Liver (tissue), 9 donors: ENCODE data around the gene LRRC63. TPM values are rescaled to one million over a fixed set of nuclear protein-coding genes. Genes with fewer than 3 reads are reported as not detected.

Experiments used
- DNase-seq: peaks from one replicate; pipeline ENCODE4 v3.0.0-alpha.2; 2017; ENCODE audit warnings: low spot score
- H3K27ac ChIP-seq, 2 donors: one replicate each; pipeline ENCODE4 v1.7.0; 2013; ENCODE audit warnings: inconsistent platforms in 2 of 2, low read length in 2 of 2, control low read depth in 1 of 2, low read depth in 1 of 2, mild to moderate bottlenecking in 1 of 2
- H3K27me3 ChIP-seq, 4 donors: one replicate each; pipeline versions ENCODE4 v1.6.1 to v1.7.0; 2013; ENCODE audit warnings: low read length in 3 of 4, inconsistent platforms in 1 of 4, mild to moderate bottlenecking in 1 of 4, moderate library complexity in 1 of 4; ENCODE audit not compliant: control insufficient read depth in 4 of 4, insufficient read depth in 4 of 4
- H3K36me3 ChIP-seq, 4 donors: one replicate each; pipeline versions ENCODE4 v1.6.1 to v1.7.0; 2013; ENCODE audit warnings: low read length in 3 of 4, mild to moderate bottlenecking in 3 of 4, low read depth in 1 of 4, moderate library complexity in 1 of 4; ENCODE audit not compliant: control insufficient read depth in 4 of 4, insufficient read depth in 3 of 4
- H3K4me1 ChIP-seq, 4 donors: one replicate each; pipeline versions ENCODE4 v1.6.1 to v1.7.0; 2013; ENCODE audit warnings: low read length in 3 of 4, mild to moderate bottlenecking in 3 of 4, moderate library complexity in 1 of 4; ENCODE audit not compliant: control insufficient read depth in 4 of 4, insufficient read depth in 4 of 4
- H3K4me3 ChIP-seq, 3 donors: one replicate each; pipeline versions ENCODE4 v1.6.1 to v1.7.0; 2013; ENCODE audit warnings: low read length in 3 of 3, control low read depth in 1 of 3, low read depth in 1 of 3, mild to moderate bottlenecking in 1 of 3
- H3K9ac ChIP-seq, 2 donors: one replicate each; pipeline ENCODE4 v1.7.0; 2013; ENCODE audit warnings: low read length in 2 of 2, mild to moderate bottlenecking in 2 of 2, moderate library complexity in 2 of 2, control low read depth in 1 of 2, low read depth in 1 of 2
- H3K9me3 ChIP-seq, 4 donors: one replicate each; pipeline versions ENCODE4 v1.6.1 to v1.7.0; 2013; ENCODE audit warnings: low read length in 3 of 4; ENCODE audit not compliant: control insufficient read depth in 4 of 4
- ATF3 ChIP-seq: IDR thresholded peaks from 2 replicates; pipeline ENCODE4 v1.6.1; 2016; ENCODE audit warnings: antibody characterized with exemption
- CTCF ChIP-seq: fragments of 150-350 bp; IDR thresholded peaks from 2 replicates; pipeline ENCODE4 v1.5.1; 2017; ENCODE audit warnings: improper control_type of control experiment, low read depth, low read length; ENCODE audit not compliant: missing input control
- EGR1 ChIP-seq, 2 donors: IDR thresholded peaks; 2 replicates each; pipeline ENCODE4 v1.6.1; 2016 to 2018; ENCODE audit warnings: antibody characterized with exemption in 2 of 2, low read depth in 2 of 2
- FOXA1 ChIP-seq: IDR thresholded peaks from 2 replicates; pipeline ENCODE4 v1.6.1; 2016; ENCODE audit warnings: antibody characterized with exemption
- FOXA2 ChIP-seq: IDR thresholded peaks from 2 replicates; pipeline ENCODE4 v1.6.1; 2016; ENCODE audit warnings: antibody characterized with exemption
- GABPA ChIP-seq, 2 donors: IDR thresholded peaks in 1 of 2; conservative IDR thresholded peaks in 1 of 2; 2 replicates each; pipeline ENCODE4 v1.6.1; 2016; ENCODE audit warnings: antibody characterized with exemption in 2 of 2, mild to moderate bottlenecking in 1 of 2, moderate library complexity in 1 of 2
- HNF4A ChIP-seq, 2 donors: conservative IDR thresholded peaks; 2 replicates each; pipeline ENCODE4 v1.6.1; 2016; ENCODE audit warnings: antibody characterized with exemption in 2 of 2, mild to moderate bottlenecking in 2 of 2
- JUND ChIP-seq, 2 donors: IDR thresholded peaks; 2 replicates each; pipeline ENCODE4 v1.6.1; 2016; ENCODE audit warnings: antibody characterized with exemption in 2 of 2
- NR2F2 ChIP-seq: IDR thresholded peaks from 2 replicates; pipeline ENCODE4 v1.6.1; 2016; ENCODE audit warnings: antibody characterized with exemption
- RAD21 ChIP-seq, 2 donors: IDR thresholded peaks; 2 replicates each; pipeline ENCODE4 v1.6.1; 2016; ENCODE audit warnings: antibody characterized with exemption in 2 of 2, mild to moderate bottlenecking in 2 of 2
- RXRA ChIP-seq, 2 donors: IDR thresholded peaks; 2 replicates each; pipeline ENCODE4 v1.6.1; 2017 to 2018; ENCODE audit warnings: antibody characterized with exemption in 2 of 2, mild to moderate bottlenecking in 1 of 2
- SP1 ChIP-seq: IDR thresholded peaks from 2 replicates; pipeline ENCODE4 v1.6.1; 2018; ENCODE audit warnings: antibody characterized with exemption, mild to moderate bottlenecking
- TAF1 ChIP-seq: conservative IDR thresholded peaks from 2 replicates; pipeline ENCODE4 v1.6.1; 2016; ENCODE audit warnings: antibody characterized with exemption, mild to moderate bottlenecking
- ZBTB33 ChIP-seq: IDR thresholded peaks from 2 replicates; pipeline ENCODE4 v1.6.1; 2016; ENCODE audit warnings: antibody characterized with exemption
- WGBS: extraction: QIAGEN DNeasy Blood & Tissue Kit; methylation state at CpG from one replicate; pipeline ENCODE4 v1.1.7; 2013; 5-methylcytosine and 5-hydroxymethylcytosine counted together
- polyA plus RNA-seq, 2 donors: library from polyadenylated mRNA; stranded (reverse) in 1 of 2; unstranded in 1 of 2; fragments of 200-250 nt in 1 of 2; fragments of >200 nt in 1 of 2; fragmentation: Nextera tagmentation in 1 of 2; extraction: Ambion mirVana in 1 of 2; gene quantifications; one replicate each; pipeline versions ENCODE4 v1.2.1 to v1.2.3, GENCODE V29; 2013 to 2015
- total RNA-seq, 2 donors: library from RNA; depleted of rRNA; stranded (reverse); fragments of >200 nt; gene quantifications; one replicate each; pipeline ENCODE4 v1.2.3, GENCODE V29; 2014
- TF ChIP-seq, protein P1 (sequence below): IDR thresholded peaks from 2 replicates; pipeline ENCODE4 v1.6.1; 2016; ENCODE audit warnings: antibody characterized with exemption, mild to moderate bottlenecking
- TF ChIP-seq, protein P2 (sequence below): IDR thresholded peaks from 2 replicates; pipeline ENCODE4 v1.6.1; 2016; ENCODE audit warnings: antibody characterized with exemption
- donor health status: healthy.
- donor health status: healthy.
- donor health status: healthy.
- donor health status: healthy.
- donor health status: healthy.

LRRC63 gene
- total and polyA plus RNA-seq, 4 donors: 0.03 to 0.84 (median 0.09) TPM

GRCh38 chr13:46320406-46320805, 108.7 kb downstream of the LRRC63 start:
- H3K27ac ChIP-seq: no peak overlapping the region
- 80% methylated on average over 3 of the region's 3 CpGs for WGBS
- H3K4me1 ChIP-seq: peaks cover 0 to 12% (median 7%) of the 10 kb centered on the region in 4 donors
- H3K9me3 ChIP-seq: no peaks in the 10 kb centered on the region
- no peak overlapping the region for H3K4me3 ChIP-seq
- TF ChIP-seq FOXA2: no peak
- no peak for TF ChIP-seq RXRA (IDR thresholded peaks at IDR 0.05)
- TF ChIP-seq, protein P1, sequence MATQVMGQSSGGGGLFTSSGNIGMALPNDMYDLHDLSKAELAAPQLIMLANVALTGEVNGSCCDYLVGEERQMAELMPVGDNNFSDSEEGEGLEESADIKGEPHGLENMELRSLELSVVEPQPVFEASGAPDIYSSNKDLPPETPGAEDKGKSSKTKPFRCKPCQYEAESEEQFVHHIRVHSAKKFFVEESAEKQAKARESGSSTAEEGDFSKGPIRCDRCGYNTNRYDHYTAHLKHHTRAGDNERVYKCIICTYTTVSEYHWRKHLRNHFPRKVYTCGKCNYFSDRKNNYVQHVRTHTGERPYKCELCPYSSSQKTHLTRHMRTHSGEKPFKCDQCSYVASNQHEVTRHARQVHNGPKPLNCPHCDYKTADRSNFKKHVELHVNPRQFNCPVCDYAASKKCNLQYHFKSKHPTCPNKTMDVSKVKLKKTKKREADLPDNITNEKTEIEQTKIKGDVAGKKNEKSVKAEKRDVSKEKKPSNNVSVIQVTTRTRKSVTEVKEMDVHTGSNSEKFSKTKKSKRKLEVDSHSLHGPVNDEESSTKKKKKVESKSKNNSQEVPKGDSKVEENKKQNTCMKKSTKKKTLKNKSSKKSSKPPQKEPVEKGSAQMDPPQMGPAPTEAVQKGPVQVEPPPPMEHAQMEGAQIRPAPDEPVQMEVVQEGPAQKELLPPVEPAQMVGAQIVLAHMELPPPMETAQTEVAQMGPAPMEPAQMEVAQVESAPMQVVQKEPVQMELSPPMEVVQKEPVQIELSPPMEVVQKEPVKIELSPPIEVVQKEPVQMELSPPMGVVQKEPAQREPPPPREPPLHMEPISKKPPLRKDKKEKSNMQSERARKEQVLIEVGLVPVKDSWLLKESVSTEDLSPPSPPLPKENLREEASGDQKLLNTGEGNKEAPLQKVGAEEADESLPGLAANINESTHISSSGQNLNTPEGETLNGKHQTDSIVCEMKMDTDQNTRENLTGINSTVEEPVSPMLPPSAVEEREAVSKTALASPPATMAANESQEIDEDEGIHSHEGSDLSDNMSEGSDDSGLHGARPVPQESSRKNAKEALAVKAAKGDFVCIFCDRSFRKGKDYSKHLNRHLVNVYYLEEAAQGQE: no peak
- TF ChIP-seq HNF4A (conservative IDR thresholded peaks at IDR 0.05): no peak
- TF ChIP-seq RAD21 (IDR thresholded peaks at IDR 0.05): no peak
- TF ChIP-seq ATF3: no peak
- no peak for TF ChIP-seq ZBTB33
- TF ChIP-seq SP1: no peak
- no peak for TF ChIP-seq FOXA1
- TF ChIP-seq JUND (IDR thresholded peaks at IDR 0.05): no peak
- TF ChIP-seq, protein P2, sequence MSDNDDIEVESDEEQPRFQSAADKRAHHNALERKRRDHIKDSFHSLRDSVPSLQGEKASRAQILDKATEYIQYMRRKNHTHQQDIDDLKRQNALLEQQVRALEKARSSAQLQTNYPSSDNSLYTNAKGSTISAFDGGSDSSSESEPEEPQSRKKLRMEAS: no peak
- no peak for TF ChIP-seq EGR1 (IDR thresholded peaks at IDR 0.05; ENCODE audit: low read depth in 2 of 2)
- no peaks in the 10 kb centered on the region for H3K27me3 ChIP-seq
- H3K36me3 ChIP-seq: no peaks in the 10 kb centered on the region
- DNase-seq: no peak
- no peak overlapping the region for H3K9ac ChIP-seq

DNA sequence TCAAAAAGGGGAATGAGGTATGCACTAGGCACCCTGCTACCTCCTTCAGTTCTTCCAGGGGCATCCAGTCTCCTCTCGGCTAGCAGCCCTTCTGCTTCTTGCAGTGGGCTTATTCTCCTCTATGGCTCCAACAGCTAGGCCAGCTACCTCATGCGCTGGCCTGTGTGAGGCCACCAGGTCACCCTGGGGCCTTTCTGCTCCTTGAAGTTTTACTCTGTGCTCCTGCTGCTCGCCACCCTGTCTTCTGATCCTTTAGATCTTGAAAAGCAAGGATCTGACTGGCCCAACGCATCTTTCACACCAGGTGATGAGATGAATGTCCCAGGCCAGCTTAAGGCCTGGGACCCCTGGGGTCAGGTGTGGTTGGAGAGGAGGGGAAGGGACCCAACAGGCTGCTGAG, 109.1 kb downstream of the LRRC63 start:
- 93% methylated on average over 4 of the region's 4 CpGs for WGBS
- DNase-seq: no peak
- TF ChIP-seq EGR1 (IDR thresholded peaks at IDR 0.05; ENCODE audit: low read depth in 2 of 2) (no peak), CTCF (no peak), RAD21 (IDR thresholded peaks at IDR 0.05) (no peak), GABPA (IDR thresholded peaks at IDR 0.05 in 1 of 2, conservative IDR thresholded peaks at IDR 0.05 in 1 of 2) (no peak), HNF4A (conservative IDR thresholded peaks at IDR 0.05) (no peak), FOXA1 (no peak), FOXA2 (no peak), RXRA (IDR thresholded peaks at IDR 0.05) (no peak), TAF1 (no peak), NR2F2 (no peak)
- TF ChIP-seq, protein P1: no peak
- no peaks in the 10 kb centered on the region for H3K36me3 ChIP-seq
- peak overlapping the region in 1 of 2 donors; percentile 40 for H3K9ac ChIP-seq
- H3K9me3 ChIP-seq: no peaks in the 10 kb centered on the region
- H3K4me1 ChIP-seq: peaks cover 0 to 12% (median 7%) of the 10 kb centered on the region in 4 donors
- no peak overlapping the region for H3K4me3 ChIP-seq
- peak overlapping the region in 1 of 2 donors; percentile 69 for H3K27ac ChIP-seq
- no peaks in the 10 kb centered on the region for H3K27me3 ChIP-seq
